Tibial artery (tissue), 4 donors: ENCODE results near the gene ASB13.
A peak's percentile ranks its signal among the peaks of the same experiment; 100 is the strongest.

Experiments
- DNase-seq, 2 donors: peaks; one replicate each; pipeline ENCODE4 v3.0.0-alpha.2; 2019
- H3K27ac ChIP-seq, 2 donors: fragments of 200-600 bp; sonication (generic) in 1 of 2; 1 replicate in 1 of 2; 2 replicates in 1 of 2; pipeline ENCODE4 v1.5.1; 2018 to 2019; ENCODE audit warnings: mild to moderate bottlenecking in 1 of 2
- H3K27me3 ChIP-seq, 2 donors: fragments of 200-600 bp; sonication (generic) in 1 of 2; one replicate each; pipeline versions ENCODE4 v1.5.1 to v1.6.0; 2016 to 2019
- H3K36me3 ChIP-seq, 3 donors: fragments of 200-600 bp; sonication (generic) in 2 of 3; one replicate each; pipeline ENCODE4 v1.5.1; 2016 to 2019; ENCODE audit warnings: mild to moderate bottlenecking in 2 of 3
- H3K4me1 ChIP-seq, 4 donors: fragments of 200-600 bp; sonication (generic) in 2 of 4; 1 replicate in 3 of 4; 2 replicates in 1 of 4; pipeline ENCODE4 v1.5.1; 2016 to 2019
- H3K4me3 ChIP-seq, 2 donors: fragments of 200-600 bp; sonication (generic) in 1 of 2; 1 replicate in 1 of 2; 2 replicates in 1 of 2; pipeline ENCODE4 v1.5.1; 2018 to 2019; ENCODE audit warnings: mild to moderate bottlenecking in 2 of 2
- H3K9me3 ChIP-seq, 3 donors: fragments of 200-600 bp; sonication (generic) in 1 of 3; one replicate each; pipeline ENCODE4 v1.5.1; 2016 to 2019
- intact Hi-C: fragments of 100-400 bp; cut with DNase I; formaldehyde crosslinking; loops from one replicate; pipeline ENCODE4 v1.15.0; 2023; ENCODE audit warnings: low total_unique reads
- TF ChIP-seq, protein P1 (sequence below), 2 experiments: fragments of 200-600 bp in 1 of 2; fragments of 450-650 bp in 1 of 2; IDR thresholded peaks; one replicate each; pipeline ENCODE4 v1.5.1; 2017 to 2019; ENCODE audit warnings: antibody characterized with exemption in 2 of 2, mild to moderate bottlenecking in 1 of 2, moderate library complexity in 1 of 2

The ASB13 gene

DNA sequence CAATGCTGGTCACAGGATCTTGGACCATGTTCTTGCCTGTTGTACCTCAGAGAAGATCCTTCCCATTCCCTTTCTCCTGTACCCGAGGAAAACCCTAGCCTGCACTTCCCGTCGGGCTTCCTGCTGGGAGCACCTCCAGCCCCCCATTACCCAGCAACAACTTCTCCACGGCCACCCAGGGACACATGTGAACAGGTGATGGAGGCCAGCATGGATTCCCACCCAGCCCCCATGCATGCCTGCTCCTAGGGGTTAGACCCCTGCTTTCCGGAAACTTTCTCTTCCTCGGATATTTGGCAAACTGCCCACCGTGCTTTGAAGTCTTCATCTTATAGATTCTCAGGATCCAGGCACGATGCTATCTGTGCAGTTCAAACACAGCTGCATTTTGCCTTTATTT, 74.3 kb downstream of the ASB13 start:
- Histone ChIP-seq H3K4me1 (peaks cover 0 to 34% (median 20%) of the 10 kb centered on the region in 4 donors), H3K27me3 (no peaks in the 10 kb centered on the region), H3K27ac (no peak overlapping the region), H3K9me3 (no peaks in the 10 kb centered on the region), H3K4me3 (no peak overlapping the region), H3K36me3 (no peaks in the 10 kb centered on the region)
- TF ChIP-seq, protein P1, sequence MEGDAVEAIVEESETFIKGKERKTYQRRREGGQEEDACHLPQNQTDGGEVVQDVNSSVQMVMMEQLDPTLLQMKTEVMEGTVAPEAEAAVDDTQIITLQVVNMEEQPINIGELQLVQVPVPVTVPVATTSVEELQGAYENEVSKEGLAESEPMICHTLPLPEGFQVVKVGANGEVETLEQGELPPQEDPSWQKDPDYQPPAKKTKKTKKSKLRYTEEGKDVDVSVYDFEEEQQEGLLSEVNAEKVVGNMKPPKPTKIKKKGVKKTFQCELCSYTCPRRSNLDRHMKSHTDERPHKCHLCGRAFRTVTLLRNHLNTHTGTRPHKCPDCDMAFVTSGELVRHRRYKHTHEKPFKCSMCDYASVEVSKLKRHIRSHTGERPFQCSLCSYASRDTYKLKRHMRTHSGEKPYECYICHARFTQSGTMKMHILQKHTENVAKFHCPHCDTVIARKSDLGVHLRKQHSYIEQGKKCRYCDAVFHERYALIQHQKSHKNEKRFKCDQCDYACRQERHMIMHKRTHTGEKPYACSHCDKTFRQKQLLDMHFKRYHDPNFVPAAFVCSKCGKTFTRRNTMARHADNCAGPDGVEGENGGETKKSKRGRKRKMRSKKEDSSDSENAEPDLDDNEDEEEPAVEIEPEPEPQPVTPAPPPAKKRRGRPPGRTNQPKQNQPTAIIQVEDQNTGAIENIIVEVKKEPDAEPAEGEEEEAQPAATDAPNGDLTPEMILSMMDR (IDR thresholded peaks at IDR 0.05) = no peak
- DNase-seq = peak in 1 of 2 donors; percentile 54
- intact Hi-C loops = no loop called here

DNA sequence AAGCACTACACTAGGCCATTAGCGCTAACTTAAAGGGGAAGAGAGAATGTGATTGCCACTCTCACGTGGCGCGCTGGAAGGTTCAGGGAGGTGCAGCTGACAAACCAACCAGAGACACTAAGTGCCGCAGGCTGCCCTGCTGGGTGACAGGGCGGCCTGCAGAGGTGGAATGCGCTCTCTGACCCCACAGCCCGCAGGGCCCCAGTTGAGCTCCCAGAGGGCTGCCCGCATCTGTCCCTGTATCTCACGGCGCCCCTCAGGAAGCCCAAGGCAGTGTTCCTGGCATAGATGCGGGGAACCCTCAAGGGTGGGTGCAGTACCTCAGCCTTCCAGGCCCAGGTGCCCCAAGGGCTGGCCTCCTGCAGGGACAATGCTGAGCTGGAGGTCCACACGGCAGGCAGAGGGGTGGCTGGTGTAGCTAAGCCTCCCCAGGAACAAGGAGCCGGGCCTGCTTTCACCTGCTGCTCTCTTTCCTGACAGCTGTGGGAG, 75.0 kb downstream of the ASB13 start:
- intact Hi-C loops = no loop called here
- Histone ChIP-seq H3K9me3 (no peaks in the 10 kb centered on the region), H3K36me3 (no peaks in the 10 kb centered on the region), H3K4me3 (no peak overlapping the region), H3K27ac (no peak overlapping the region), H3K27me3 (no peaks in the 10 kb centered on the region), H3K4me1 (peaks cover 0 to 32% (median 18%) of the 10 kb centered on the region in 4 donors)
- DNase-seq = no peak
- TF ChIP-seq, protein P1 (IDR thresholded peaks at IDR 0.05) = no peak

DNA sequence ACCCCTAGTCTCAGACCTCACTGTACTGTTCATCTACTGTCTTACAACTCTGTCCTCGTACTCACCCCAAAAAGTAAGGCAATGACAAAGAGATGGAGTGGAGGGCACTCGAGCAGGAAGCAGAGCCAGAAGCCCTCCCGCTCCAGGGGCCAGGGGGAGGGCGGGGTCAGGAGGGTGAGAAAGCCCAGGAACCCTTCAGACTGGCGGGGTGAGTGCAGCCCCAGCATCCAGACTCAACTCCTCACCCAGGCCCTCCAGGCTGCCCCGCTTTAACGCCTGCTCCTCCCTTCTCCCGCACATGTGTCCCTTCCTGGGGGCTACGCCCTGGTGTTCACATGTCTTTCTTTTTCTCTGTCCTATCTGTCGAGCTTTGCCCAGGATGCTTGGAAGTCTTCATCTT, 75.6 kb downstream of the ASB13 start:
- H3K36me3 ChIP-seq = no peaks in the 10 kb centered on the region
- TF ChIP-seq, protein P1 (IDR thresholded peaks at IDR 0.05) = no peak
- H3K4me1 ChIP-seq = peaks cover 0 to 28% (median 16%) of the 10 kb centered on the region in 4 donors
- no peak overlapping the region for H3K4me3 ChIP-seq
- peak in 1 of 2 donors; percentile 59 for DNase-seq
- H3K27me3 ChIP-seq = no peaks in the 10 kb centered on the region
- H3K9me3 ChIP-seq = no peaks in the 10 kb centered on the region
- intact Hi-C loops = no loop called here
- no peak overlapping the region for H3K27ac ChIP-seq

DNA sequence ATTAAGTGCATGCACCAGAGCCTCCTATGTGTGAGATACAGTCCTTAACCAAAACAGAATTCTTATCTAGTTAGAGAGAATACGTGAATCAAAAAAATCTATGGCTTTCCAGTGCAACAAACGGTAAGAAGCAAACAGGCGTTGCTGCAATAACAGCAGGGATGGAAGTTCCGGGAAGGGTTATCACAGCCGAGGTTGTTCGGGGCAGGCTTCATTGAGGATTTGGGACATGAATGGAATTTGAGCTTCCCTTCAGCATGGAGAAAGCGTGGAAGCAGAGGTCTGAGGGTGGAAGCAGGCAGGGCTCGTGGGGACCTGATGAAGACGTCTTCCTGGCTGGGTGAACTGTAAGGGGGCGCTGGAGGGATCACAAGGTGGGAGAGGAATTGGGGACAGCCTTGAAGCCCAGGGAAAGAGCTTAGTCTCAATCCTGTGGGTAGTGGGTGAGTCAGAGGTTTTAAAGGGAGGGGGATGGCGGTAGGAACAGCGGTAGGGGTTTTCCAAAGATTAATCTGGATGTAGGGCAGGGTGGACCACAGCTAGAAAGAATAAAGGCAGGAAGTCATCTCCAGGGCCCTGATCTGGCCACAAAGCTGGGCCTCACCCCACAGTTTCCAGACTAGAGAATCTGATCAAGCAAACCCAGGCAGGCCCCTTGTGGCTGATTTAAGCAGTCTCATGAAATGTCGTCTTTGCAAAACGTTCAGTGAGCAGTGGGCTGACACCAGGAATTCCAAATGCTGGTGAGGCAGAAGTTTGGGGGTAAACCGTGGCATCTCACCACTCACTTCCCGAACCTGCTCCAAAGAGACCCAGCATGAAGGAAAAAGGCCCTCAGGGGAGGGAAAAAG, 76.5 kb downstream of the ASB13 start:
- H3K4me3 ChIP-seq = no peak overlapping the region
- peaks cover 0 to 34% (median 14%) of the 10 kb centered on the region in 4 donors for H3K4me1 ChIP-seq
- H3K27me3 ChIP-seq = no peaks in the 10 kb centered on the region
- TF ChIP-seq, protein P1 (IDR thresholded peaks at IDR 0.05) = peak in 1 of 2 experiments; percentile 32
- DNase-seq = peak in 1 of 2 donors; percentile 55
- no peak overlapping the region for H3K27ac ChIP-seq
- intact Hi-C loops = no loop called here
- H3K9me3 ChIP-seq = no peaks in the 10 kb centered on the region
- H3K36me3 ChIP-seq = no peaks in the 10 kb centered on the region

DNA sequence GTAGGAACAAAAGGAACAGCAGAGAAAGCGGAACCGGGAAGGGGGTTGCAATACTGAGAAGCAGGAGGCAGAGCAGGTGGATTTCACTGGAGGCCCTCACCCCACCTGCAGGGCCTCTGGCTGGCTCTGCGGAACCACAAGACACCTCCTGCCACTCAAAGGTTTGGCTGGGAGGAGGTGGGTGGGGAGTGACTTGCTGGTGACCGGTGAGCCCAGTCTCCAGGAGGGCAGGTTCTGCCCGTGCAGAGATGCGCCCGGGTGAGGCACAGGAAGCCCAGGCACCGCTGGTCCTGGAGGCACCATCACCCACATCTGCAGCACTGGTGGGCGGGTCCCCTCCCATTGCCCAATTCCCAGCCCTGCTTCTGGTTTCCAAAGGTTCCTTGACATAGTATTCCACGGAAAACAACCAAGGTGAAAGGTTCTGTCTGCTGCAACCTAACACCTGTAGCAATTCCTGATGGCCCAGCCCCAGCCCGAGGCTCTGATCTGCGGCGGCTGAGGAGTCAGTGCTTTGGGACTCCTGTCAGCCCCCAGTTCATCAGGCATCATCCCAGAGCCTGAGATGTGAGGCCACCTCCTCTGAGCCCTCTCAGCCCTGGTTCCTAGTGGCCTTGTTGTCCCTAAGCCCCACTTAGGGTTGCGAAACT, 77.3 kb downstream of the ASB13 start:
- intact Hi-C loops = no loop called here
- H3K27me3 ChIP-seq = no peaks in the 10 kb centered on the region

More for the DNA sequence above, 77.3 kb downstream of the ASB13 start:
- H3K9me3 ChIP-seq = no peaks in the 10 kb centered on the region
- TF ChIP-seq, protein P1 (IDR thresholded peaks at IDR 0.05) = no peak
- H3K36me3 ChIP-seq = no peaks in the 10 kb centered on the region
- DNase-seq = no peak
- H3K27ac ChIP-seq = no peak overlapping the region
- peaks cover 0 to 31% (median 8%) of the 10 kb centered on the region in 4 donors for H3K4me1 ChIP-seq
- no peak overlapping the region for H3K4me3 ChIP-seq
